Measurements from ENCODE around the gene GADD45G.

GADD45G gene

DNA sequence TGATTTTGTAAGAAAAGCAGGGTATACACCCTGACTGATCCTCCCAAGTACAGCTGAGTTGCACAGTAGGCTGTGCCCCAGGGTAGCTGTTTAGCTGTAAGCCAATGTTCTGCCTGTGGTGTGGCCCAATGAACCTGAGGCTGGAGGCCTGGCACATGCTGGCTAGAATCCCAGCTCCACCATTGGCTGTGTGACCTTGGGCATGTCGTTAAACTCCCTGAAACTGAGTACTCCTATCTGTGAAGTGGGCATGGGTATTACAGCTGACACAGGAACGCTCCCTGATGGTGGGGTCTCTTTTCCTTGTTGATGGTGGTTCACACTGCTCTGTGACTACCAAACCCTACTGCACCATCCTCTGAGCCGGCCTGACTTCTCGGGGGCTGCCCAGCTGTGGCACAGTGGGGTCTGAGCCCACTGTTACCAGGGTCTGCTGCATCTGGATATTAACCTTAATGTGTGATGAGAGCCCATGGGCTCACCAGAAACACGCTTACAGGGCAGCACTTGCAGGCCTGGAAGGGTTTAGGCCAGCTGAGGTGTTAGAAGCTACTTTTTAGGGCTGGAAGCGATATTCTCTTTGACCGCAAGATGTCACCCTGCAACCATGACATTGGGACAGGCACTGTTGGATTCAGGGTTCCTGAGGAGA lies 7.0 kb upstream of the GADD45G start:
- TF ChIP-seq GLIS3 (CRISPR knock-in tag; IDR thresholded peaks at IDR 0.05) (no peak), ARNTL (CRISPR knock-in tag; IDR thresholded peaks at IDR 0.05; ENCODE audit: borderline replicate concordance, low read depth) (no peak), ZNF8 (CRISPR knock-in tag; IDR thresholded peaks at IDR 0.05) (no peak), TSHZ2 (CRISPR knock-in tag; IDR thresholded peaks at IDR 0.05) (no peak), TOX (CRISPR knock-in tag; IDR thresholded peaks at IDR 0.05; ENCODE audit: borderline replicate concordance) (no peak), BACH2 (CRISPR knock-in tag; IDR thresholded peaks at IDR 0.05; ENCODE audit: borderline replicate concordance) (no peak), ZFP30 (CRISPR knock-in tag; IDR thresholded peaks at IDR 0.05) (no peak), PPARA (CRISPR knock-in tag; IDR thresholded peaks at IDR 0.05; ENCODE audit: borderline replicate concordance) (no peak), RARB (CRISPR knock-in tag; IDR thresholded peaks at IDR 0.05) (no peak), ZC3H10 (CRISPR knock-in tag; IDR thresholded peaks at IDR 0.05) (no peak), ISL1 (CRISPR knock-in tag; IDR thresholded peaks at IDR 0.05) (no peak), ZNF70 (CRISPR knock-in tag; IDR thresholded peaks at IDR 0.05) (no peak), ZFP3 (CRISPR knock-in tag; IDR thresholded peaks at IDR 0.05) (no peak)
- TF ChIP-seq, protein P1, sequence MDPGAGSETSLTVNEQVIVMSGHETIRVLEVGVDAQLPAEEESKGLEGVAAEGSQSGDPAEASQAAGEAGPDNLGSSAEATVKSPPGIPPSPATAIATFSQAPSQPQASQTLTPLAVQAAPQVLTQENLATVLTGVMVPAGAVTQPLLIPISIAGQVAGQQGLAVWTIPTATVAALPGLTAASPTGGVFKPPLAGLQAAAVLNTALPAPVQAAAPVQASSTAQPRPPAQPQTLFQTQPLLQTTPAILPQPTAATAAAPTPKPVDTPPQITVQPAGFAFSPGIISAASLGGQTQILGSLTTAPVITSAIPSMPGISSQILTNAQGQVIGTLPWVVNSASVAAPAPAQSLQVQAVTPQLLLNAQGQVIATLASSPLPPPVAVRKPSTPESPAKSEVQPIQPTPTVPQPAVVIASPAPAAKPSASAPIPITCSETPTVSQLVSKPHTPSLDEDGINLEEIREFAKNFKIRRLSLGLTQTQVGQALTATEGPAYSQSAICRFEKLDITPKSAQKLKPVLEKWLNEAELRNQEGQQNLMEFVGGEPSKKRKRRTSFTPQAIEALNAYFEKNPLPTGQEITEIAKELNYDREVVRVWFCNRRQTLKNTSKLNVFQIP (CRISPR knock-in tag; IDR thresholded peaks at IDR 0.05; ENCODE audit: borderline replicate concordance, low read depth): no peak
- TF ChIP-seq, protein P2, sequence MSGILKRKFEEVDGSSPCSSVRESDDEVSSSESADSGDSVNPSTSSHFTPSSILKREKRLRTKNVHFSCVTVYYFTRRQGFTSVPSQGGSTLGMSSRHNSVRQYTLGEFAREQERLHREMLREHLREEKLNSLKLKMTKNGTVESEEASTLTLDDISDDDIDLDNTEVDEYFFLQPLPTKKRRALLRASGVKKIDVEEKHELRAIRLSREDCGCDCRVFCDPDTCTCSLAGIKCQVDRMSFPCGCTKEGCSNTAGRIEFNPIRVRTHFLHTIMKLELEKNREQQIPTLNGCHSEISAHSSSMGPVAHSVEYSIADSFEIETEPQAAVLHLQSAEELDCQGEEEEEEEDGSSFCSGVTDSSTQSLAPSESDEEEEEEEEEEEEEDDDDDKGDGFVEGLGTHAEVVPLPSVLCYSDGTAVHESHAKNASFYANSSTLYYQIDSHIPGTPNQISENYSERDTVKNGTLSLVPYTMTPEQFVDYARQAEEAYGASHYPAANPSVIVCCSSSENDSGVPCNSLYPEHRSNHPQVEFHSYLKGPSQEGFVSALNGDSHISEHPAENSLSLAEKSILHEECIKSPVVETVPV (CRISPR knock-in tag; IDR thresholded peaks at IDR 0.05): no peak
- peak; percentile 77 for ATAC-seq

DNA sequence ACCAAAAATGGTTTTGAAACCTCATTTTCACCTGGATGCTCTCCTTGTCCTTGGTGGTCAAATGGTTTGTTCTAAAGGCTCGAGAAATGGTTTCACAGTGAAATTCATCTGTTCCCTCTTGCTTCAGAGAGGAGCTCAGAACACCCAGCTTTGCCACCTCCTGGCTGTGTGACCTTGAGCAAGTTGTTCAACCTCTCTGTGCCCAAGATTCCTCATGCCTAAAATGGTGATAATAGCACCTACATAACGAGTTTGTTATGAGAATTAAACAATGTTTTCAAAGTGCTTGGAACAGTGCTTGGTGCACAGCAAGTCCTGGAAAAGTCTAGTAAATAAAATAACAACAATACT lies 6.5 kb upstream of the GADD45G start:
- TF ChIP-seq PPARA (CRISPR knock-in tag; IDR thresholded peaks at IDR 0.05; ENCODE audit: borderline replicate concordance) (no peak), ISL1 (CRISPR knock-in tag; IDR thresholded peaks at IDR 0.05) (no peak; the same call in 1 of the 2 replicates), SNAI2 (CRISPR knock-in tag; IDR thresholded peaks at IDR 0.05) (no peak), OSR1 (CRISPR knock-in tag; IDR thresholded peaks at IDR 0.05) (no peak), ZC3H10 (CRISPR knock-in tag; IDR thresholded peaks at IDR 0.05) (no peak), CSDC2 (CRISPR knock-in tag; IDR thresholded peaks at IDR 0.05) (no peak), BACH2 (CRISPR knock-in tag; IDR thresholded peaks at IDR 0.05; ENCODE audit: borderline replicate concordance) (no peak), RARB (CRISPR knock-in tag; IDR thresholded peaks at IDR 0.05) (no peak), PATZ1 (CRISPR knock-in tag; IDR thresholded peaks at IDR 0.05; ENCODE audit: borderline replicate concordance) (no peak), GLIS3 (CRISPR knock-in tag; IDR thresholded peaks at IDR 0.05) (0 out of 2 replicates have a peak, but pooled peaks have one; percentile 14), TCF4 (CRISPR knock-in tag; IDR thresholded peaks at IDR 0.05; ENCODE audit: borderline replicate concordance) (no peak), TOX (CRISPR knock-in tag; IDR thresholded peaks at IDR 0.05; ENCODE audit: borderline replicate concordance) (no peak)
- TF ChIP-seq, protein P1 (CRISPR knock-in tag; IDR thresholded peaks at IDR 0.05; ENCODE audit: borderline replicate concordance, low read depth): no peak
- TF ChIP-seq, protein P2 (CRISPR knock-in tag; IDR thresholded peaks at IDR 0.05): 0 out of 2 replicates have a peak, but pooled peaks have one; percentile 15
- no peak for ATAC-seq

Measured in SK-N-SH treated with all-trans-retinoic acid at 6 μM for 48 hours (cell line).